GM08714 (cell line): ENCODE data around the gene RELA.

ENCODE experiments used
- H3K4me3 ChIP-seq: fragments of 200-500 bp; sonication (Bioruptor generic); 2 replicates; pipeline ENCODE4 v1.5.1; 2014; ENCODE audit warnings: mild to moderate bottlenecking, low read length, inconsistent platforms
- ZNF274 ChIP-seq: IDR thresholded peaks from 2 replicates; pipeline ENCODE4 v1.6.1; 2012; ENCODE audit warnings: mild to moderate bottlenecking, low read depth, low read length

The RELA gene

DNA sequence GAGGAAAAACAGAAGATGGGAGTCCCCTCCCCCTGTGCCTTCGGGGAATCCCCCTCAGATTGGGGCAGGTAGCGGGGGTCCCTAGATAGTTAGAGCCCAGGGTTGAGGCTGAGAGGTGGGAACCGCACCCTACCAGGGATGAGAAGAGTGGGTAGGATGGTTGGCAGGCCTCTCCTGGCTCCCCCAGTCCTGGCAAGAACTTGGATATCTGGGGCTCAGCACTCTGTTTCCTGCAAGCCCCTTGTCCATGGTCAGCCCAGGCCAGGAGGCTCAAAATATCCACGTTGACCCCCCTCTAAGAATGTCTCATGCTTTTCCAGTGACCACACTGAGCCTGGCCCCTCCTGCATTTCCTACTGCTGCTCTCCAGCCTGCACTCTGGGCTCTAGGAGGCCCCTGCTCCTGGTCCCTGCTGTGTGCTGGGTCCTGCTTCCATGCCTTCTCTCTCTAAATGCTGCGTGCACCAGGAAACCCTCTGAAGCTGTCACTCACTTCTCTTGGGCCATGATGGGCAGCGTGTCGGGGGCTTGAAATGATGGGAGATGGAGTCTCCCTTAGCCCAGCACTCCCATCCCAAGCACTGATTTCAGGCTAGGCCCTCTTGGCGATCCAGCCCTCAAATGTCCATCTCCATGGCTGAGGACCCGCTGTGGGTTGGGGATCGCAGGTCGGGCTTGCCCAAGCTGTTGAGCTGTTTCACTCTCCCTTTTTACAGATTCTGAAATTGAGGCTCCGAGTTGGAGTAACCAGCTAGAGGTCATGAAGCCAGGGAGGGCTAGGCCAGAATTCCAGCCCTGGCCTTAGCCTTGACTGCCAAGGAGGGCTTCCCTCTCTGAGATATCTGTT is 50.7 kb downstream of the RELA start:
- H3K4me3 ChIP-seq: peak overlapping the region; percentile 85; the same call in 1 of the 2 replicates
- no peak for TF ChIP-seq ZNF274

GRCh38 chr11:65611028-65611757 is 51.5 kb downstream of the RELA start:
- TF ChIP-seq ZNF274: no peak
- peak overlapping the region; percentile 85; the same call in 1 of the 2 replicates for H3K4me3 ChIP-seq

GRCh38 chr11:65610404-65610803 is 52.3 kb downstream of the RELA start:
- TF ChIP-seq ZNF274: no peak
- H3K4me3 ChIP-seq: no peak overlapping the region

- TF ChIP-seq ZNF274: no peak
- no peak overlapping the region for H3K4me3 ChIP-seq
These were observed 53.1 kb downstream of the RELA start for GRCh38 chr11:65609665-65610064.

DNA sequence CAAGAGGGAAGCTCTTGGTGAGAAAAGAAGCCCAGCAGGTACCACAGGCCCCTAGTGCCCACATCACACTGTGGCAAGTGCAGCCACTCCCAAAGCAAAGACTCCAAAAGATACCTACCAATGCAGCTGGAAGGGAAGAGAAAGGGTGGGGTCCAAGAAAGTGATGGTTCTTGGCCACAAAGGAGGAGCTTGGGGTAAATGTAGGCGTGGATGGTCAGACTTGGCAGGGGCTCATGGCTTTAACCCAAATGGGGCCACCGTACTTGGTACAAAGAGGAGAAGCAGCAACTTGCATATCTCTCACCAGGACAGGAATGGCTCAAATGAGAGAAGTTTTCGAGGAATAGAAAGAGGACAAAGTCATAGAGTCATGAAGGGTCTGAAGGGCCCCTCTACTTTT is 53.5 kb downstream of the RELA start:
- TF ChIP-seq ZNF274: no peak
- no peak overlapping the region for H3K4me3 ChIP-seq

- no peak overlapping the region for H3K4me3 ChIP-seq
- no peak for TF ChIP-seq ZNF274
These were observed 54.9 kb downstream of the RELA start for GRCh38 chr11:65607614-65608426.

DNA sequence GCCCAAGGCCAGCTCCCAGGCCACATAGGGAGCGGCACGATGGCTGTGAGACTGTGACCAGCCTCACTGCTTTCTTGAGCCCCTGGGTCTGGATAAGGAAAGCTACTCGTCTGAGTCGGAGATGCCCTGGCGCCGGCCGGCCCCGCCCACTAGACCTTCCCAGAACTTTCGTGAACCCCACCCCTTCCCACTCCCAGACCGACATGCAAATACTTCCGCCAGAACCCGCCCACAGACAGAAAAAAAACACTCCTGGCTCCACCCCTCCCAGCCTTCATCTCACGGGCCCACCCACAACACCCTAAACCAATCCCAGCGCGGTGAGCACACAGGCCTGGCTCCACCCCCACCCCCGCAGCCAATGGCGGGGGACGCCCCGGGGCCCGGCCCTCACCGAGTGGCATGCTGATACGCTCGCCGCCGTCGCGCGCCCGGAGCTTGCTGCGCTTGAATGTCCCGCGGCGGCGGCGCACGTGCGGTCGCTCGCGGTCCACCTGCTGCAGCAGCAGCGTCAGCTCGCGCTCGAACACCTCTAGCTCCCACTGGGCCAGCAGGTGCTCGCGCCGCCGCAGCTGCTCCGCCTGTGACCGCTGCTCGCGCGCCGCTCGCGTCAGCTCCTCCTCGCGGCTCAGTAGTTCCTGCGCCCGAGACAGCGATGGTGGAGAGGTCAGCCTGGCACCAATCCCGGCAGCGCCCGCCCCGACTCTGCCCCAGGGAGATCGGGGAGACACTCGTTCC is 55.7 kb downstream of the RELA start:
- no peak overlapping the region for H3K4me3 ChIP-seq
- no peak for TF ChIP-seq ZNF274

GRCh38 chr11:65604258-65604657 is 58.5 kb downstream of the RELA start:
- H3K4me3 ChIP-seq: no peak overlapping the region
- TF ChIP-seq ZNF274: no peak
